ENCODE results near the gene MFN2.
A peak's percentile ranks its signal among the peaks of the same experiment; 100 is the strongest.

Gene MFN2

DNA sequence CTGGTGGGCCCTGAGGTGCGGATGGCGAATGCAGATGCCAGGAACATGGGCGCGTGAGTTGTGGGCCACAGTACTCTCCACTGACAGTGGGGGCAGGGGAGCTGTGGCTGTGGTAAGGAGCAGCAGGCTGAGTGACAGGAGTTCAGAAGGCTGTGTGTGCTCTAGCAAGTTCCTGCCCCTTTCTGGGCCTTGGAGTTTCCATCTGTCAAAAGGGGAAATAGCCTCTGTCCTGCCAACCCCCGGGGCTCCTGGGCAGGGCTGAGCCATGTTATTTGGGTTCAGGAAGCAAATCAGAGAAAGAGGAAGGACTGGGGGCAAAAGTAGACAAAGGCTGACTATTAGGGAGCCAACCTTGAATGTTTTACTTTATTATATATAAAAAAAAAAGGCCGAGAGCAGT lies 19.5 kb upstream of the MFN2 start:
- DNase-seq, result no peak

DNA sequence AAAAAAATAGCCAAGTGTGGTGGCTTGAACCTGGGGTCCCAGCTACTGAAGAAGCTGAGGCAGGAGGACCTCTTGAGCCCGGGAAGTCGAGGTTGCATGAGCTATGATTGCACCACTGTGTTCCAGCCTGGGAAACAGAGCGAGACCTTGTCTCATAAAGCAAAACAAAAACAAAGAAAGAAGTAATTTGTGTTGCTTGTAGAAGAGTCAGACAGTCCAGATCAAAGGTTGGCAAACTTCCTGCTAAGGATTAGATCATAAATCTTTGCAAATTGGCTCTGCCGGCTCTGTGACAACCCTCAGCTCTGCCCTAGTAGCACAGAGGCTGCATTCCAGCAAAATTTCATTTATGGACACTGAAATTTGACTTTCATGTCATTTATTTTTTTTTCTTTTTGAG lies 19.0 kb upstream of the MFN2 start:
- no peak for DNase-seq

DNA sequence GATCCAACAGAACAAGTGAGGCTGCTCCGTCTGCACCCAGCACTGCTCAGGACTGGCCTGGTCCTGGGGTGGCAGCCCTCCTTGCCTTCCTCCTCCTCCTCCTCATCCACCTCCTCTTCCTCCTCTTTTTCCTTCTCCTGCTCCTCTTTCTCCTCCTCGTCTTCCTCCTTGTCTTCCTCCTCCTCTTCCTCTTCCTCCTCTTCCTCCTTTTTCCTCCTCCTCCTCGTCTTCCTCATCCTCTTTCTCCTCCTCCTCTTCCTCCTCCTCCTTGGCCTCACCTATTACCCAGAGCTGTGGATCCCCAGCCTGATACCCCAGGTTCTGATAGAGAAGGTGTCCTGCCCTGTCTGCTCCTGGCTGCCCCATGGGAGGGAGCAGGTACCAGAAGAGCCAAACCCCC lies 16.6 kb upstream of the MFN2 start:
- DNase-seq, result no peak

DNA sequence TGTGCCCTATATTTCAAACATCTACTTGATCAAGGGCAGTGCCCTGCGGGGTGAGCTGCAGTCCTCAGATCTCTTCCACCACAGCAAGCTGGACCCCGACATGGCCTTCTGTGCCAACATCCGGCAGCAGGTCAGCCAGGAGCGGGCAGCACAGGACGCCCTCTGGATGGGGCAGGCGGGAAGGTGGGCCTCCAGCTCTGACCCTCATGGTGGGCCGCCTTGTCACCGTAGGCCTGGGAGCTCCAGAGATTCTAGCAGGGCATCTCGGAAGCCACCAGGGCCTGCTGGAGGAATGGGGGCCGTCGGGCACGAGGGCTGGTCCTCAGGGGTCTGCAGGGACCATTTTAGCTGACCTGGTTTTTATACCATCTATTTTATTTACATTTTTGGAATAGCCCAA lies 15.6 kb upstream of the MFN2 start:
- no peak for DNase-seq

DNA sequence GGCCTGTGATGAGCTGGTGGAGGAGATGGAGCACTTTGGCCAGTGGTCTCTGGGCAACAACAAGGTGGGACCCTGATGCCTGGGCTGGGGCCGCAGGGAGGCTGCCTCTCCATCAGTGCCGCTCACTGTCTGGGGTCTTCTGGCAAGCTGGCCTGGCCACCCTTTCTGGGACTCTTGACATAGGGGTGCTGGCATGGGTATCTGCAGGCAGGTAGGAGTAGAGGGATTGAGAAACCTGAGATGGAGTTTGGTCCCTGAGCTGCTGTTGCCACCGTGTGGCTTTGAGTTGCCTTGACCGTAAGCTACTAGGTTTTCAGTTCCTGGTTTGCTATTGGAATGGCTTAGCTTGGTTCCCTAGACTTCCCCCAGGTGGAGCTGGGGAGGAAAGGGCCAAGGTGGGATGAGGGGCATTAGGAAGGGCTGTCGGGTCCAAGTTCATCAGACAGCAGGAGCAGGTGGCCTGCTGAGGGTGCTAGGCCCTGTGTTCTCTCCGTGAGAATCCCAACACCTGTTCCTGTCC lies 13.2 kb upstream of the MFN2 start:
- DNase-seq, result peak; percentile 95

DNA sequence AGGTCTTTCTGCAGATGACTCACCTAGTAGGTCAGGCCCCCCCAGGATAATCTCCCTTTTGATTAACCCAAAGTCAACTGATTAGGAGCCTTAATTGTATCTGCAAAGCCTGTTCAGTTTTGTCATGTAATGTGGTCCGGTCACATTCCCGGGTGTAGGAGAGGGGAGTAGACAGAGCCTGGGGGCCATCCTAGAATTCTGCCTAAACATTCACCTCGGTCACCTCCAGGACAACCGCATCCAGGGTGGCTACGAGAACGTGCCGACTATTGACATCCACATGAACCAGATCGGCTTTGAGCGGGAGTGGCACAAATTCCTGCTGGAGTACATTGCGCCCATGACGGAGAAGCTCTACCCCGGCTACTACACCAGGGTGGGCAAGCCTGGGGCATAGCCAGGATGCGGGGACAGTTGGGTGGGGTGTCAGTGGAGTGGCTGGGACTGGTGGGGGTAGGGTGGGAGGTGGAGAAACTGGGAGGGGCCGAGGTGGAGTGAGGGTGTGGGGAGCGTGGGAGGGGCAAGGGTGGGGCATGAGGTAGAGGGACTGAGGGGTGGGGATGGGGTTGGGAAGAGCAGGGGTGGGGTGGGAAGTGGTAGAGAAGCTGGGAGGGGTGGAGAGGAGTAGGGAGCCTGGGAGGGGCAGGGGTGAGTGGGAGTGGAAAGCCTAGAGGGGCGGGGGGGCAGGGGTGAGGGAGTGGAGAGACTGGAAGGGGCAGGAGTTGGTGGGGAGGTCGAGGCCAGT lies 9.6 kb upstream of the MFN2 start:
- no peak for DNase-seq

DNA sequence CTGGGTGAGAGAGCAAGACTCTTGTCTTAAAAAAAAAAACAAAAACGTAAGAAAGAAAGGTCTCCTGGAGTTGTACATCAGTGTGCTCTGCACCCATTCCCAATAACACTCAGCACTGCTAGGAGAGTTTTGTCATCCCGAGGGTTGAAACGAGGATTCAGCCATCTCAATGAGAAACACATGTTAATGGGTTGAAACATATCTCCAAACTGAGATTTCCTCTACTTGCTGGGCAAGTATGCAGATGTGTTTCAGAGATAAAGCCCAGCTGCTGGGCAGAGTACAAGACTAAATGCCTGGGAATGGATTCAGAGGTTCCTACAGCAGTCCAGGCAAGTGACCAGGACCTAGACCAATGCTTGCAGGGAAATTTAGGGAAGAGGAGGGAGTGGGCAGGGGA lies 2.6 kb upstream of the MFN2 start:
- no peak for DNase-seq

DNA sequence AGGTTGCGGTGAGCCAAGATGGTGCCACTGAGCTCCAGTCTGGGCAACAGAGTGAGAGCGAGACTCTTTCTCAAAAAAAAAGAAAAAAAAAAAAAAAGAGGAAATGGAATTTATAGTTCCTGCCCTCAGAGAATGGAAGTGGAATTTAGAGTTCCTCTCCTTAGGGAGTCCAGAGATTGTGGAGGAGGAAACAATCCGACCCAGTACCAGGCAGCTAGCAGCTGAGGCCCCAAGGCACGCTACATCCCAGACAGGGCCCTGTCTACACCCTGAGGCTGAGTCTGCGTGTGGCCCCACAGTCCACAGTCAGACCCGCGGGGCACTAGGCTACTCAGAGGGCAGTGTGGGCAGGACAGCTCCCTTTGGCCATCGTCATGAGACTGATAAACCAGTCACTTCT lies 1.9 kb upstream of the MFN2 start:
- DNase-seq, result no peak

DNA sequence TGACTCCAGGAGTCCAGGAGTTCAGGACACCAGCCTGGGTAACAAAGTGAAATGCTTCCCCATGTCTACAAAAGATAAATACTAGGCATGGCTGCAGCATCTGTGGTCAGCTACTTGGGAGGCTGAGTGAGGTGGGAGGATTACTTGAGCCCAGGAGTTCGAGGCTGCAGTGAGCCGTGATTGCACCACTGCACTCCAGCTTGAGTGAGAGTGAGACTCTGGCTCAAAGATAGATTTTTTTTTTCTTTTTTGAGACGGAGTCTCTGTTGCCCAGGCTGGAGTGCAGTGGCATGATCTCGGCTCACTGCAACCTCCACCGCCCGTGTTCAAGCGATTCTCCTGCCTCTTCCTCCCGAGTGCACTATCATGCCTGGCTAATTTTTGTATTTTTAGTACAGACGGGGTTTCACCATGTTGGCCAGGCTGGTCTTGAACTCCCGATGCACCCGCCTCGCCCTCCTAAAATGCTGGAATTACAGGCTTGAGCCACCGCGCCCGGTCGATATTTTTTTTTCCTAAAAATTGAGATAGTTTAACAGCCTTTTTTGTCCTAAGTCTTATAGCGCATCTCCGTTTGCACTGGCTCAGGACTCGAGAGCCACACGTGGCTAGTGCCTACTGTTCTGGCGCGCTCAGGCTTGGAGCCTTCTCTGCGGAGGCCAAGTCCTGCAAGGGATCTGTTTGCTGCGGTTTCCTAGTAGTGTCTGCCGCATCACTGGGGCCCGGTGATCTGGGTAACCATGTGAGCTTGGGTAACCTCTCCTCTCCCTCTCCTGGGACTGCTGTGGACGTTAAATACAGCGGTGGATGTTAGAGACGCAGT lies 1.0 kb upstream of the MFN2 start:
- no peak for DNase-seq

DNA sequence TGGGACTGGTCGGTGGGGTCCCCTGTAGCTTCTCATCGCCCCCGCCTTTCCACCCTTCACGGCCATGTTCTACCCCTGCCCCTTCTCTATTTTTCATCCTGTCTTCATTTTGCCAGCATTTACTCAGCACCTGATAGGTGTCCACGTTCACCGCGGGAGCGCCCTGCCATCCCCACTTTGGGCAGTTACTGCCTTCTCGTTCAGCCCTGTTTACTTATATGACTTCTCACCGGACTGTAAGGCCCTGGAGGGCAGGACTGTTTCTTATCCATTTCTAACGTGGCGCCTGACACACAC lies 380 bp downstream of the MFN2 start:
- no peak for DNase-seq

DNA sequence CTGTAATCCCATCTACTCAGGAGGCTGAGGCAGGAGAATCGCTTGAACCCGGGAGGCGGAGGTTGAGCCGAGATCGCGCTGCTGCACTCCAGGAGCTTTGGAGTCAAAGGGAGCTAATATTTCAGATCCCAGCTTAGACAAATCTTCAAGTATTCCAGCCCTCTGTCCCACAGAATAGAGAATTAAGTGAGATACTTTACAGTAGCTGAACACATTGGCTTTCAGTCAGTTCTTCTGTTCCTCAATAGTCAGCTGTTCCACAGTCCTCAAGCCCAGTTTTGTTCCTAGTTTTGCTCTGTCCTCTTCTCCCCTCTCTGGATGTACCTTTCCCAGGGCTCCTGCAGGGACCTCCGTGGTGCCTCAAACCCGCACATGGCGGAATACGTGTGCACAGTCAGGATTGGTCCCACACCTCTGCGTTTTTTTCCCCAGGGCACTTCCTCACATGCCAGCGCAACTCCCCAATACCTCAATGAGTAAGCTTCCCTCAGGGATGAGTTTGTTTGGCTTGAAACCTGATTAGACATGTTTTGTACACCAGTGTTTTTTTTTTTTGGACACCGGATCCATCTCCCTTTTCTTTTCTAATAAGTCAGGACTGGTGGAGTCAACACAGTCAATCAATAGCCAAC lies 1.2 kb downstream of the MFN2 start:
- DNase-seq, result no peak

DNA sequence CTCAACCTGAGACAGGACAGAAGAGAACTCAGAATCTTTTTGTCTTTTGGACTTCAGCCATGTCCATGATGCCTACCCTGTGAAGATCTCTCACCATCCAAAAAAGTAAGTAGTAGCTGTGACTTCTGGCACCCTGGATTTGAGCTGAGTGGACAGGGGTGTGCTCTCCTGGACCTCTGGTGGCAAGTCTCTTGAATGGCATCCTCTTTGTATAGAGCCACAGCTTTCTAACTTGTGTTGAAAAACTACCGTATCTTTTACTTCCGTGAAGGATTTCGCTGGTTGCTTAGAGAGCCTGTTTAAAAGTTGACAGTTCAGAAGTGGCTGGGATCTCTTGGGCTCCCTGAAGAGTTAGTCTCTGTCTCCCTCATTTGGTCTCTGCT lies 1.8 kb downstream of the MFN2 start:
- DNase-seq, result peak; percentile 51

DNA sequence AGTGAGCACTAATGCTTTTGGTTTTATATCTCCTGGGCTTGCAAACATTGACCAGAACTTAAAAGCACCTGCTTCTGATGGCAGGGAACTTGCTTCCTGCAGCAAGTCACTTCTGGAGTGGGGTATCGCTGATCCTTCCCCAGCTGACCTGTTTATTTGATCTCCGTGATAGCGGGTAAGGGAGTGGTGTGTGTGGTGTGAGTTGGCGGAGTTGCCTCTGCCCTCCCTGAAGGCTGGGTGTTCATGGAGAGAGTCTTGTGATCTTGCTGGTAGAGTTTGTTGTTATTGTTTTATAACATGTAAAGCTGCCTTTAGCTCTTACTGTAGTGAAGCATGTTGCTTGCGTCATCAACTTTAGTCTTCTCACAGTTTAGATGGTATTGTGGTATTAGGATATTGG lies 3.9 kb downstream of the MFN2 start:
- no peak for DNase-seq

DNA sequence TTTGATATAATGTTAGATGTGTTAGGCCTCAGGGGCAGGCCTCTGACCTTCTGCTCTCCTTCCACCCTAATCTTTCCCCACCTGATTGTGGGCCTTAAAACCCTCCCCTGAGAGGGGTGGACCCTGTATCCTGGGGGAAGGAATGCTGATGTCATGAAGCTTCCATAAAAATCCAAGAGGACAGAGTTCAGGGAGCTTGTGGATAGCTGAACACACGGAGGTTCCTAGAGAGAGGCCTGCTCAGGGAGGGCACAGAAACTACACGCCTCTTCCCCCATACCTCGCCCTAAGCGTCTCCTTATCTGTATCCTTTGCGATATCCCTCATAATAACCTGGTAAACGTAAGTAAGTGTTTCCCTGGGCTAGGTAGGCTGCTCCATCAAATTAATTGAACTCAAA lies 4.3 kb downstream of the MFN2 start:
- no peak for DNase-seq

DNA sequence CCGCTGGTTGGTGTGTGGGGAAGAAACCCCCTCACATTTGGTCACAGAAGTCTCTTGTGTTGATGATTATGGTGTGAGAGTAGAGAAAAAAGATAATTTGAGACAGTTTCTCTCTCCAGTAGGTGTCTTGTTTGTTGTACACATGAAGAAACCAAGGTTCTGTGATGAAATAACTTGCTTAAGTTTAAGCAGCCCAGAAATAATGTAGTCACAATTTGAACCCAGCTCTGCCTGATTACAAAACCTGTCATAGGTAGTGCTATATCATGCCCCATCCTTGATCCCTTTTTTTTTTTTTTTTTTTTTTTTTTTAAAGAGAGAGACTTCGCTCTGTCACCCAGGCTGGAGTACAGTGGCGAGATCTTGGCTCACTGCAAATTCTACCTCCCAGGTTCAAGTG lies 4.9 kb downstream of the MFN2 start:
- DNase-seq, result no peak

DNA sequence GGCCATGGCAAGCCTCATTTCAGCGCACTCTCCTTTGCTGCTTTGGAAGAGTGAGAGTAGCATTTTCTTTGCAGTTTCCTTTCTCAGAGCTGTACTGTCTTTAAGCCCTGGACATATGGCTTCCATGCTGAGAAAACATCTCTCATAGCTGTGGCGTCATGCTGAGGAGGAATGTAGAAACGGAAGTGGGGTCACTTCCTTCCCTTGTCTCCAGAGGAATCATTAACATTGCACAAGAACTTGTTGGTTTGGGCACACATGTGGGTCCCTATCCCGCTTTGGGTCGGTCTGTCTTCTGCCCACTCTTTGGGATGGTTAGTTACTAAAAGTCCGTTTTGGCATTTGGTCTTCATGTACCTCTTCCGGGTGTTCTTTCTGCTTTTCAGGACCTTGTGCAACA lies 5.6 kb downstream of the MFN2 start:
- DNase-seq, result no peak

DNA sequence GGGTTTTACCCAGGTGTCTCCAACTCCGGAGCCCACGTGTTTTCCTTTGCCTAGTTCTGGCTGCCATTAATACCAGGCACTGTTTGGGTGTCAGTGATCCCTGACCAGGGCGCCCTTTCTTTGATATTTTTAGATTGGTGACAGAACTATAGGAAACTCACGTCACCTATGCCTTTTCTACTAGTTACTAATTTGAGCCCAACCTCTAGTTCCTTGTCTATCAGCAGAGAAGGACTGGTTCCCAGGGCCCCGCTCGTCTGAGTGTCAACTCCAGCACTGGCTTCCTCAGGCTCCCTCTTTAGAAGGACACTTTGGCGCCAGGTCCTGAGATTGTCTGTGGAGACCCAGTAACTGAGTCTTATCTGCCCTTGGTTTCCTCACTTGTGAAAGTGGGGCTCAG lies 9.4 kb downstream of the MFN2 start:
- no peak for DNase-seq

DNA sequence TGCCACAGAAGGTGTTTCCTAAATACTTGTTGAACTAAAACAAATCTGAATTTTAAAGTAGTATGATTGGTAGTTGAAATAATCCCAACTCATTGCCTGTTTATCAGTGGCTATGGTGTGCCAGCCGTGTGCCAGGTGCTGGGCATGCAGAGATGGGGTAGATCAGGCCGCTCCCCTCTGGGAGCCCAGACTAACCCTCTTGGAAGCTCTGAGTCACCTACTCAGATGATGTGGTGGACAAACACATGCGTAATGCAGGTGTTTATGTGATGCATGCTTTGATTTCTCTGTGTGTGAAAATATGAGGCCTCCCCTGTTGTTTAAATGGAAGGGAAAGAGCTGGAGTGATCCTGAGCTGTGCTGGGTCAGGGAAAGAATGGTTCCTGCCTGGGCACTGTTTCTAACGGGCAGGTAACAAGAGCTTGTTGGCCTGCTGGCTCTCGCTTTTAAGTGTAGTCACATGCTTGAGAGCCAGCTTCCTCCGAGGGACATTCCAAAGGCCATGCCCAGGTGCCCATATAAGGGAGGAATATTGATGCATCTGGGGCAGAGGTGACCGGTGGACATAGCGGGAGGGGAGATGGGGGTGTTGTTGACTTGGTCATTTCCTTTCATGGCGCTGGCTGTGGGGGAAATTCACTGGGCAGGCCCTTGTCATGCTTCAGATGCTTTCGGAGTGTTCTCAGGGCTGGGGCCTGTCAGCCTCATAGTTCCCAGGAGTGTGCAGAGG lies 10.2 kb downstream of the MFN2 start:
- DNase-seq, result peak; percentile 86

DNA sequence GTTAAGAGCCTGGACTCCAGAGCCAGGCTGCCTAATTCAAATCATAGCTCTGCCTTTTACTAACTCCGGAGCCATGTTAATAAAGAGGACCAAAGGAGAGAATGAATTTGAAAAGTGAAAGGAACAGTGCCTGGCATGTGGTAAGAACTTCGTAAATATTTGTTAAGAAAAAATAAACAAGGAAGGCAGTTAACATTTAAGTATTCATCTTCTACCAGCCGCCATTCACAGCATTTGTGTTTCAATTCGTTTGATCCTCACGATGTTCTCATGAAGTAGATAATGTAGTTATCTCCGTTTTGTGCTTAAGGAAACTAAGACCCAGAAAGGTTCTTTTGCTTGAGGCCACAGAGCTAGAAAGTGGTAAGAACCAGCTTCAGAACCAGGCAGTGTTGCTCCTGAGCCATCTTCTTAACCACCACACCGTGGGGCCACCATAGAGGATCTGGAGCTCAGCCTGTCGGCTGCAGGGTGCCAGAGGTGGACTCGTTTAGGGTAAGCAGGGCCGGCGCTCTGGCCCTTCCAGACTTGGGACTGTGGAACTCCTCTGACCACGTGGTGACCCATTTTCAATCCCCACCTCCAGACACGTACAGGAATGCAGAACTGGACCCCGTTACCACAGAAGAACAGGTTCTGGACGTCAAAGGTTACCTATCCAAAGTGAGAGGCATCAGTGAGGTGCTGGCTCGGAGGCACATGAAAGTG lies 11.9 kb downstream of the MFN2 start:
- DNase-seq, result no peak

DNA sequence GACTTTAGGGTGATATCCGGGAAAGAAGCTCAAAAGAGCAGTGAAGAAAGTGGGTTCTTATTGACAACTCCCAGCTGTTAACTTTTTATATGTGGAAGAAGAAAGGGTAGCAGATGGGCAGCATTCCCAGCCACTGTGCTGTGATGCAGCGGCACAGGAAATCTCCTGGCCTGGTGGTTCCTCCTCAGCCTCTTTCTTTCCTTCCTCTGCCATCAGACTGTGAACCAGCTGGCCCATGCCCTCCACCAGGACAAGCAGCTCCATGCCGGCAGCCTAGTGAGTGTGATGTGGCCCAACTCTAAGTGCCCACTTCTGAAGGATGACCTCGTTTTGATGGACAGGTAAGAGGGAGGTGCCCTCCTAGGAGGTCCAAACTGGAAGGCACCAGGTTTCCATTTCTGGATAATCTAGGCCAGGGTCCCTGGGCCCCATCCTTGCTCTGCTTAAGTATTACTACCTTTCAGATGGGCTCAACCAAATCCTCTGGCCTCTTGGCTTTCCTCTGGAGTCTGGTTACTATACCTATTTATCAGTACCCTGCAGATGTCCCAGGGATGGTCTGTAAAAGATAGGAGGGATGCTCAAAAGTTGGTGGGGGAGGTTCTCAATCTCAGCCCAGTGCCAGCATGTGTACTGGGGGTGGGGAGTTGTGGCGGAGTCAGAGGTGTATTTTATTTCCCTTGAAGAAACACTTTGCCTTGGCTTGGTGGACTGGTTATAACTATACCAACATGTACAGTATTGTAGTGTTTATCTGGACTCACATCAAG lies 17.0 kb downstream of the MFN2 start:
- DNase-seq, result no peak

DNA sequence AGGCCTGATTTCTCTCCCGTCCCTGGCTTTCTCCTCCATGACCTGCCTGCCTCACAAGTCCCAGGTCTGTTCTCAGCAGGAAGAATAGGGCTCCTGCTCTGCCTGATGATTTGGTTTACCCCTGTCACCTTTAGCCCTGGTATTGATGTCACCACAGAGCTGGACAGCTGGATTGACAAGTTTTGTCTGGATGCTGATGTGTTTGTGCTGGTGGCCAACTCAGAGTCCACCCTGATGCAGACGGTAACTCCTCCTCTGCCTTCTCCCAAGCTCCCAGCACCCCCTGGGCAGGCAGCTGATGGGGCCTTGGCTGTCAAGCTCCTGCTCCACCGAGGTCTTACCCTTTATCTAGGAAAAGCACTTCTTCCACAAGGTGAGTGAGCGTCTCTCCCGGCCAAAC lies 18.4 kb downstream of the MFN2 start:
- DNase-seq, result no peak

DNA sequence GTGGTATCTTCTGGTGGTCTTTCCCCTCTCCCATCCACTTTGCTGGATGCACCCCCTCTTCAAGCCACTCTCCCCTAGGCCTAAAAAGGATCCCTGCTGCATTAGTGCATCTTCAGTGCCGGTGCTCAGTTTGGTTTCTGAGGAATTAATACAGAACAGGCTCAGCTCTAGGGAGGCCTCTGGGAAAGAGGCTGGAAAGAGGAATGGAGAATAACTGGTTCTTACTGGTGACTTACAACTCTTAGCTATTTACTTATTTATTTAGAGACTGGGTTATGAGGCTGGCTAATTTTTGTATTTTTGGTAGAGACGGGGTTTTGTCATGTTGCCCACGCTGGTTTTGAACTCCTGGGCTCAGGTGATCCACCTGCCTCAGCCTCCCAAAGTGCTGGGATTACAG lies 19.0 kb downstream of the MFN2 start:
- DNase-seq, result no peak

Measured in NCI-H510A treated with DMSO at 0.1 percent for 48 hours (cell line).